ENCODE measurements around the gene UNKL.

- TF ChIP-seq POLR2A (IDR thresholded peaks at IDR 0.05; ENCODE audit: low read length) (no peak), GATA1 (IDR thresholded peaks at IDR 0.05; ENCODE audit: low read depth, low read length) (no peak)
Measured at GRCh38 chr16:1341495-1342420, 72.7 kb downstream of the UNKL start.
